Muscle of back (tissue), 13 donors: ENCODE data around the gene UBE2K. TPM values are rescaled to one million over a fixed set of nuclear protein-coding genes. Genes with fewer than 3 reads are reported as not detected.
"Not testable (repeated sequence)": the region's sequence is repeated elsewhere in the genome, so short reads cannot be mapped to it uniquely, and the experiment has no call there.

Source experiments
- DNase-seq, 3 donors: peaks; one replicate each; pipeline versions ENCODE4 v3.0.0 to v3.0.0-alpha.2; 2013
- long read RNA-seq, 9 donors: transcript quantifications; one replicate each; lab custom pipeline, GENCODE V29; 2026
- polyA plus RNA-seq, 10 donors: library from polyadenylated mRNA; unstranded; fragments of 120-200 nt; gene quantifications; one replicate each; pipeline ENCODE4 v1.2.1, GENCODE V29; 2013; ENCODE audit not compliant: insufficient read length in 10 of 10

UBE2K gene, protein sequence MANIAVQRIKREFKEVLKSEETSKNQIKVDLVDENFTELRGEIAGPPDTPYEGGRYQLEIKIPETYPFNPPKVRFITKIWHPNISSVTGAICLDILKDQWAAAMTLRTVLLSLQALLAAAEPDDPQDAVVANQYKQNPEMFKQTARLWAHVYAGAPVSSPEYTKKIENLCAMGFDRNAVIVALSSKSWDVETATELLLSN
- polyA plus RNA-seq, result 10 to 100 TPM; 43.8 to 58.9 (median 50.3) TPM
- long read RNA-seq, donor 1, full-length matches to known transcripts, result 12 of 33 reads
- long read RNA-seq, donor 1, partial matches to known transcripts, result 21 of 33 reads
- long read RNA-seq, donor 1, other reads (novel, unspliced or antisense), result 0 of 33 reads
- long read RNA-seq, donor 2, full-length matches to known transcripts, result 17 of 25 reads
- long read RNA-seq, donor 2, partial matches to known transcripts, result 8 of 25 reads
- long read RNA-seq, donor 2, other reads (novel, unspliced or antisense), result 0 of 25 reads
- long read RNA-seq, donor 3, result 0 reads
- long read RNA-seq, donor 4, full-length matches to known transcripts, result 8 of 18 reads
- long read RNA-seq, donor 4, partial matches to known transcripts, result 10 of 18 reads
- long read RNA-seq, donor 4, other reads (novel, unspliced or antisense), result 0 of 18 reads
- long read RNA-seq, donor 5, full-length matches to known transcripts, result 15 of 15 reads
- long read RNA-seq, donor 5, partial matches to known transcripts, result 0 of 15 reads
- long read RNA-seq, donor 5, other reads (novel, unspliced or antisense), result 0 of 15 reads
- long read RNA-seq, donor 6, full-length matches to known transcripts, result 24 of 40 reads
- long read RNA-seq, donor 6, partial matches to known transcripts, result 16 of 40 reads
- long read RNA-seq, donor 6, other reads (novel, unspliced or antisense), result 0 of 40 reads
- long read RNA-seq, donor 7, full-length matches to known transcripts, result 9 of 20 reads
- long read RNA-seq, donor 7, partial matches to known transcripts, result 11 of 20 reads
- long read RNA-seq, donor 7, other reads (novel, unspliced or antisense), result 0 of 20 reads
- long read RNA-seq, donor 8, full-length matches to known transcripts, result 14 of 23 reads
- long read RNA-seq, donor 8, partial matches to known transcripts, result 9 of 23 reads
- long read RNA-seq, donor 8, other reads (novel, unspliced or antisense), result 0 of 23 reads
- long read RNA-seq, donor 9, full-length matches to known transcripts, result 4 of 4 reads
- long read RNA-seq, donor 9, partial matches to known transcripts, result 0 of 4 reads
- long read RNA-seq, donor 9, other reads (novel, unspliced or antisense), result 0 of 4 reads

DNA sequence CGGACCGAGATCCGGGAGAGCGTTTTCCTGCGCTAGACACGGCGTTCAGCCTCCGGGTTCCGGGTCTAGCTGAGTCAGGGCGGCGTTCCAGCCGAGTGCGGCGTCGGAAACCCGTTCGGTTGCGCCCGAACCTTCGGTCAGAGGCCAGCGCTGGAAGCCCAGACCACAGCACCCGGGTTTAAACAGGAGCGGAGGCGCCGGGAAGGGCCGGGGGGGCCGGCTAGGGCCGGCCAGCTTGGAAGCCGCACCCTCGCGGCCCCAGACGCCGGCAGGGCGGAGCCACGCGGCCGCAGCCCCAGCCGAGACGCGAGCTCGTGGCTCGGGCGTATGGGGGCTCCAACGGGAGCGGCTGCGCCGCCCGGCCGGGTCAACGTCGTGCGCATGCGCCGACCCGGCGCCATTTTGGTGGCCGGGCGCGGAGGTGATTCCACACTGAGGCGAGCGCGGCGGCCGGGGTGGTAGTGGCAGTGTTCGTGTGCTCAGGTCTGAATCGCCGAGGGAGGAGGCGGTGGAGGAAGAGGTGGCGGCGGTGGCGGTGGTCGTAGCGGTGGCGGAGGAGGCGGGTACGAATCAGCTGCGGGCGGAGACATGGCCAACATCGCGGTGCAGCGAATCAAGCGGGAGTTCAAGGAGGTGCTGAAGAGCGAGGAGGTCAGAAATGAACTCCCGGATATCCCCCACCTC, at the start of gene UBE2K:
TSS of gene UBE2K (plus strand) at position 397 of the 684 bp plus-strand sequence. CDS start at position 589, 192 bp downstream.
- peak; percentile 89 to 96 (median 93) for DNase-seq

DNA sequence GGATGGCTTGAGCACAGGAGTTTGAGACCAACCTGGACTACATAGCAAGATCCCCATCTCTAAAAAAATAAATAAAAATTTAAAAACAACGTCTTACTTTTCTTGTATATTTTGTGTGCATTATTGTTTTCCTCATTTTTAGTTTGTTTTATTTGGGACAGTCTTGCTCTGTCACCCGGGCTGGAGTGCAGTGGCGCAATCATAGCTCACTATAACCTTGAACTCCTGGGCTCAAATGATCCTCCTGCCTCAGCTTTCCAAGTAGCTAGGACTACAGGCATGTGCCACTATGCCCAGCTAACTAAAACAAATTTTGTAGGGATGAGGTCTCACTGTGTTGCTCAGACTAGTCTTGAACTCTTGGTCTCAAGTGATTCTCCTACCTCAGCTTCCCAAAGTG, 49.7 kb upstream of the UBE2K start:
- no peak for DNase-seq

DNA sequence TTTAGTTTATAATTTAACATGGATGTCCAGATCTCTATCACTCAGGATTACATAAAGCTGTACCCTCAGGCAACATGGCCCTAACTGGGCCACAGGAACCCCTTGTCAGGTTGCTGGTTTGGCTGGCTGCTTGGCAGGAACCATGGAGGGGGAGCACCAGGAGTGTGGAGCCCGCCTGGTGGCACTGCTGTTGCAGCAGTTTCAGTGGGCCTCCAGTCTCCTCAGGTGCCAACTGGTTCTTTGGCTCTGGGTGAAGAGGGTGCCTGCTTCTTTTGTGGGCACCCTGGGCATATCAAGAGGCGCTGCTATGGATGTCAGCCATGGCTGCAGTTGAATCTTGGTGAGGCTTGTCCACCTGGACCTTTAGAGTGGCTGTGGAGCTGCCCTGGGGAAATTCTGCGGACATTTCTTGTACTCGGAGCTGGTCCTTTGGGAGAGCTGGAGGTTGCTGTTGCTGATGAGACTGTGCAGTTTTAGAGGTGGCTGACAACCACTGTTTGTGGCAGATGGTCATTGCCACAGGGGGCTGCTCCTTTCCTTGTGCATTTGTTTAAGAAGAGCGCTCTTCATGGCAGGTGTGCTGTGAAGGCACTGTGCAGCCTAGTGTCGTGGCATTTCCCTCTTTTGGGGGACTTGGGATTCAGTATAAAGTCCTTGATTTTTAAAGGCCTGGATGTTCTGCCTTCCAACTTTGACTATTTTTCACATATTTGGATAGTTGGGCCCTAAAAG, 48.9 kb upstream of the UBE2K start:
- DNase-seq, result no peak

DNA sequence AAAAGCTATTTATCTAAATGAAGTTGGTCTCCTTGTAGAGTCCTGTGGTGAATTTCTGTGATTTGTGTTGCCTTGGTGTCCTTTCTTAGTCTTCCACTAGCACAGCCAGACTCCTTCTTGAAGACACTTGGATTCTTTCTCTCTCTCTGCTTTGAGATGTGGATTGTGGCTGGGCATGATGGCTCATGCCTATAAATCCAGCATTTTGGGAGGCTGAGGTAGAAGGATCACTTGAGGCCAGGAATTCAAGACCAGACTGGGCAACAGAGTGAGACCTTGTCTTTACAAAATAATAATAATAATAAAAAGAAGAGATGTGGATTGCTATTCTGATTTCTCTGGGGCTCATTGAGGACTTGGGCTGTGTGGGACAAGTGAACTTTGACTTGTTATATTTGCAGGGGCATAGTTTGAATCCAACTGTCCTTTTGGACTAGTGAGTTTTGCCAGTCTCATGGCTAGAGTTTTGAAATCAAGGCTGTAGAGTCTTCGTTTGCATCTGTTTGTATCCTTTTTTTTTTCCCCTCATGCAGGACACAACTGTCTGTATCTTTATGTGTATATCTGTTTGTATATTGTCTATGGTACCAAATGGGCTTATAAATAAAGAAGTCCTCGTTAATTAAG, 48.2 kb upstream of the UBE2K start:
- DNase-seq, result no peak

DNA sequence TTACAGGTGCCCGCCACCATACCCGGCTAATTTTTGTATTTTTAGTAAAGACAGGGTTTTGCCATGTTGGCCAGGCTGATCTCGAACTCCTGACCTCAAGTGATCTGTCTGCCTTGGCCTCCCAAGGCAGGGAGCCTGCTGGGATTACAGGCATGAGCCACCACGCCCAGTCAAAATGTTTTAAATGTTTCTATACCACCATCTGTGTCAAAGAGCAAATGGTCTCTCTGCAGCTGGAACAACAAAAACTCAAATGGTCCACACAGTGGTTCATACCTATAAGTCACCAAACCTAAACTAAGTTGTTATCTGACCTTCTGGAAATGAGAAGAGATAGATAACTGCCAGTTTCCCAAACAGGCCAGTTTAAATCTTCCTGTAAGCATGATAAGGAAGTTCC, 46.4 kb upstream of the UBE2K start:
- DNase-seq, result not testable (repeated sequence)

DNA sequence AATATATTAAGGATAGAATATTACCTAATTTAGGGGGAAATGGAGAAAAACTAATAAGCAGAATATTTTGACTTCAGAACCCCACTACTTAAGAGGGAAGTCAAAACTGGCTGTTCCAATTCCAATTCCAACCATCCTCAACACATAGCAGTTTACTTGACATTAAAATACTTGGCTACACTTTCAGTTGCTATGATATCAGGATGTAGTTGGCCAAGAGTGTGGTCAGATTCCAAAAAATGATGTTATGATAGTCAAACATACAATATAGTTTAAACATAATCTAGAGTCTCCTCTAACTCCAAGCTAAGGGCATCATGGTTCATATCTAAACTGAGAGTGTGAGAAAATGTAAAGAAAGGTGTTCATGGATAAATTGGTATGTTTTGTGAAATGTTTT, 42.7 kb upstream of the UBE2K start:
- peak in 1 of 3 donors; percentile 40 for DNase-seq

DNA sequence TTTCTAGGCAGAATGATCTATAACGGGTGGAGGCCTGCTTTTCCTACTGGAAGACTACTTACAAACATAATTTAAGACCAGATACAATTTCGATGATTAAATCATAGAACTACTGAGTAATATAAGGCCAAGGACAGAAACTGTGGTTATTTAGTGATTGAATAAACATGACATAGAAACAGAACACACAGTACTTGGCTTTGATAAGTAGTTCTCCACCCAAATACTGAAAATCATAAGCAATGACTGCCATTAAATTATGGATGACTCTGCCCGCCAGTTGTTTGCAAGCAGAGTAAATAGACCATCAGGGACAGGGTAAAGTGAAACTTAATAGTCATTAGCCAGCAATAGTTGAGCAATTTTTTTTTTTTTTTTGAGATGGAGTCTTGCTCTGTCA, 42.1 kb upstream of the UBE2K start:
- DNase-seq, result peak in 2 of 3 donors; percentile 8 to 40

DNA sequence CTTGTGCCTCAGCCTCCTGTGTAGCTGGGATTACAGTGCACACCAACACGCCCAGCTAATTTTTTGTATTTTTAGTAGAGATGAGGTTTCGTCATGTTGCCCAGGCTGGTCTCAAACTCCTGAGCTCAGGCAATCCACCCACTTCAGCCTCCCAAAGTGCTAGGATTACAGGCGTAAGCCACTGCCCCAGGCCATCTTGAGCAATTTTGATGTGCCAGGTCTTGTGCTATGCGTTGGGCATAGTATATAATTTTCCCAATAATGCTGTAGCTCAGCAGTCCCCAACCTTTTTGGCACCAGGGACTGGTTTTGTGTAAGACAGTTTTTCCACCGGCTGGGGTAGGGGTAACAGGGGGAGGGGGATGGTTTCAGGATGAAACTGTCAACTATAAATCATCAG, 41.3 kb upstream of the UBE2K start:
- DNase-seq, result not testable (repeated sequence)

DNA sequence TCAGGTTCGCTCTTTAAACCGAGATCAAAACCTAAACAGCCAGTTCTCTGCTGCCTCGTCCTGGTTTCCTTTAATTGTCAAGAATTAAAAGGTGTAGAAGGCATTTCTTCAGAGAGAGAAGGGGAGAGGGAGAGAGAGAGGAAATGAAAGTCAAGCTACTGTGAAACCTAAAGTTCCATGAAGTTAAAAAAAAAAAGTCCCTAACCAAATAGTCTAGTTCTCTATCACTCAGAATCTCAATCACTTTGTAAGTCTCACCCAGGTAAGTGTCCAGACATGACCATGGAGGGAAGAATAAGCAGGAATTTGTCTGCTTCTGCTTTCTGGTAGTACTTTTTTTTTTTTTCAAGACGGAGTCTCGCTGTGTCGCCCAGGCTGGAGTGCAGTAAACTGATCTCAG, 40.5 kb upstream of the UBE2K start:
- DNase-seq, result no peak

DNA sequence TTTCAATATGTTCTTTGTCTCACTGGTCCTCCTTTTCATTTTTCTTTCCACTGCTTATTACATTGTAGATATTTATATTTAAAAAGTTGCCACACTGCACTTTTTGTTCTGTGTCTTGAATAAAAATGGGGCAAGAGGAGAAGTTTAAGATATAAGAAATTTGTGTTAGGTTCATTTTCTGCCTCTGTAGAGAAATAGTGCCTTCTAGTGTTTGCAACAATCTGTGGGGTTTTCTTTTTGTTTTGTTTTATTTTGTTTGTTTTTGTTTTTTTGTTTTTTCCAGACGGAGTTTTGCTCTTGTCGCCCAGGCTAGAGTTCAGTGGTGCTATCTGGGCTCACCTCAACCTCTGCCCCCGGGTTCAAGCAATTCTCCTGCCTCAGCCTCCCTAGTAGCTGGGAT, 39.2 kb upstream of the UBE2K start:
- DNase-seq, result no peak

DNA sequence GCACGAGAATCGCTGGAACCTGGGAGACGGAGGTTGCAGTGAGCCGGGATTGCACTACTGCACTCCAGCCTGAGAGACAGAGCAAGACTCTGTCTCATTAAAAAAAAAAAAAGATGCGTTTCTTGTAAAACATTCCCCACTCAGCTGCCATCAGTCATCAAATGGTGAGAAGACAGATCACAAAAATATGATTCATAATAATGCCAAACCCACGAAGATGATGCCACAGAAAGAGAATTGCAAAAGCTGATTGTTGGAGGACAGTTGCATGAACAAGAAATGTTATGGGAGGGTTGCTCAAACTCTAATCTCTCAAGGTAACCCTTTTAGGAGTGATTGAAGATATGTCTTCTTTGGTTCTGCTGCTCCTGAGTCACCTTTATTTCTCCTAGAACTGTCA, 37.9 kb upstream of the UBE2K start:
- no peak for DNase-seq

DNA sequence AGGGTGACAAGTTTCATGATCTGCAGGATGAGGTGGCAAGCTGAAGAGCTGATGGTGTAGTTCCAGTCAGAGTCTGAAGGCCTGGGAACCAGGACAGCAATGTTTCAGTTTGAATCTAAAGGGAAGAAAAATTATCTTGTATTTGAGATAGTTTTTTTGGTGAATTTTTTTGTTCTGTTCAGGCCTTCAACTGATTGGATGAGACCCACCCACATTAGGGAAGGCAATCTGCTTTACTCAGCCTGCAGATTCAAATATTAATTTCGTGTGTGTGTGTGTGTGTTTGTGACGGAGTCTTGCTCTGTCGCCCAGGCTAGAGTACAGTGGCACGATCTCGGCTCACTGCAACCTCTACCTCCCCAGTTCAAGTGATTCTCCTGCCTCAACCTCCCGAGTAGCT, 37.2 kb upstream of the UBE2K start:
- no peak for DNase-seq

DNA sequence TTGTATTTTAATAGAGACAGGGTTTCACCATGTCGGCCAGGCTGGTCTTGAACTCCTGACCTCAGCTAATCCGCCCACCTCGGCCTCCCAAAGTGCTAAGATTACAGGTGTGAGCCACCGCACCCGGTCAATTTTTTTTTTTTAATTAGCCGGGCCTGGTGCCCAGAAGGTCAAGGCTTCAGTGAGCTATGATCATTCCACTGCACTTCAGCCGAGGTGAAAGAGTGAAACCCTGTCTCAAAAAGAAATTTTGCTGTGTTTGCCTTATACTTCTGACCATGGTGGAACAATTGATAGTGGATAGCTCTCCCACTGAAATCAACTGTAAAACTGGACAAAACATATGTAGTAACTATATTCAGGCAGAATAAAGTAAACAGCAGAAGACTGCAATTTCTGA, 35.3 kb upstream of the UBE2K start:
- DNase-seq, result no peak

DNA sequence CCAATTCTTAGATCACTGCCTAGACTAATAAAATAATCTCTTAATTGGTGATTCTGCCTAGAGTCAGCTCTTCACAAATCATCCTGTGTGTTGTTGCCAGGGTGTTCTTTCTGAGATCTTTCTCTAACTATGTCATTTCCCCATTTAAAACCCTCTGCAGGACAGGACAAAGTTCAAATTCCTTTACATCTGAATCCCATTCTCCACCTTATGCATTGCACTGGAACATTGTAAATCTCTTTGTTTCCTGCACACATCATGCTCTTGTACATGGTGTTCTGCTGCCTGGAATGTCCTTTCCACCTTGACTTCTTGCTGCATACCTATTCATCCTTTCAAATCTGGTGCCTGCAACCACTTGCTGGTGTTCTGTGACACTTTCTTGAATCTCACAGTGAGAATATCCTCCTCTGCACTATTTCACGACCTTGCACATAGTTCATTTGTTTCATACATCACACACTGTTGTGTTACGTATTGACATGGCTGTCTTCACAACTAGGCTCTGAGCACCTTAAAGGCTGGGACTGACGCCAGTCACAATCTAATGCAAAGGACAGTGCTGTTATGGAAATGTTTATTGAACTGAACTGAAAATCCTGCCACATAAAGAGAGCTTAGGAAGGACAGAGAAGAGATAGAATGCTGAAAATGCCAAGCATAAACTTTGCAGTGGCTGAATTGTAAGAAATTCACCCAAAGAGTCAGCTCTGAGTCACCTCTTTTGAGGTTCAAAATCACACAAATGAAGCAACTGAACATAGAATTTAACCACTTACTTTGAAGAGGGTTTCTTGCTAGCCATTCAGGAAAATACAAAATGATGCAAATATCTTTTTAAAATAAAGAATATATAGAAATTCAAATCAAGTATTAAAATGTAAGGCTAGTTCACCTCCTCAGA, 32.9 kb upstream of the UBE2K start:
- DNase-seq, result no peak

DNA sequence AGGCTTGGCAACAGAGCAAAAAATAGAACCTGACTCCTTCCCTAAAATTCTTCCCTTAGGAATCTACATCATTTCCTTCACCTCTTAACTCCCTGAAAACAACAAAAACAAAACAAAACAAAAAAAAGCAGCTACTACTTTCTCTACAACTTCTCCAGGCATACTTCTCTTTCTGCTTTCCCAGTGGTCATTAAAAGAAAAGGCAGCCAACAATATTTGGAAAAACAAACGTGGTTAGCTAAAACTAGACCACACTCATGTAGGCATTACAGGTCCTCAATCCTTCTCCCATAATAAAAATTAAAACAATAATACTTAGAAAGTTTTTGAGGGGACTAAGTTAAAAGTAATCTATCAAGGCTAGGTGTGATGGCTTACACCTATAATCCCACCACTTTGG, 30.2 kb upstream of the UBE2K start:
- peak in 2 of 3 donors; percentile 3 to 15 for DNase-seq

DNA sequence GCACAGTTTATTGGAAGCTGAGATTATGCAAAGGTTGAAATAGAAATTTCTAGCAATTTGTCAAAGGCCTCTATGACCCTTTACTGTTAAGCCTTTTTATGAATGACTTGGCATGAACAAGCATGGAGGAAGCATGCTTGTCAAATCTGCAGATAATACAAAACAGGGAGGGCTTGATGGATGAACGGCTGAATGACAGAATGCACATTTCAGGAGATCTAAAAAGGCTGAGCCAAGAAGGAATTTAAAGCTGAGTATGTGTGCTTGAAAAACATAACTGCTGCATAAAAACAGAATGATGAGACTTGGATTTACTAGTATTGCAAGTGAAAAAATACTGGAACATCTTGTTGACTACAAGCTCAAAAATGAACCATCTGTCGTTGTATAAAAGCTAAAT, 29.0 kb upstream of the UBE2K start:
- DNase-seq, result peak in 1 of 3 donors; percentile 7

DNA sequence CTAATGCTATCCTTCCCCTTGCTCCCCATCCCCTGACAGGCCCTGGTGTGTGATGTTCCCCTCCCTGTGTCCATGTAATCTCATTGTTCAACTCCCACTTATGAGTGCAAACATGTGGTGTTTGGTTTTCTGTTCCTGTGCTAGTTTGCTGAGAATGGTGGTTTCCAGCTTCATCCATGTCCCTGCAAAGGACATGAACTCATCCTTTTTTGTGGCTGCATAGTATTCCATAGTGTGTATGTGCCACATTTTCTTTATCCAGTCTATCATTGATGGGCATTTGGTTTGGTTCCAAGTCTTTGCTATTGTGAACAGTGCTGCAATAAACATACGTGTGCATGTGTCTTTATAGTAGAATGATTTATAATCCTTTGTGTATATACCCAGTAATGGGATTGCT, 27.6 kb upstream of the UBE2K start:
- not testable (repeated sequence) for DNase-seq

DNA sequence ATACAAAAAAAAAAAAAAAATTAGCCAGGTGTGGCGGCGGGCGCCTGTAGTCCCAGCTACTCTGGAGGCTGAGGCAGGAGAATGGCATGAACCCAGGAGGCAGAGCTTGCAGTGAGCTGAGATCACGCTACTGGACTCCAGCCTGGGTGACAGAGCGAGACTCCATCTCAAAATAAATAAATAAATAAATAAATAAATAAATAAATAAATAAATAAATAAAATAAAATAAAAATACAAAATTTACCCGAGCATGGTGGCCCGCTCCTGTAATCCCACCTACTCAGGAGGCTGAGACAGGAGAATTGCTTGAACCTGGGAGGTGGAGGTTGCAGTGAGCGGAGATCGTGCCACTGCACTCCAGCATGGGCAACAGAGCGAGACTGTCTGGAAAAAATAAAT, 22.3 kb upstream of the UBE2K start:
- DNase-seq, result not testable (repeated sequence)

DNA sequence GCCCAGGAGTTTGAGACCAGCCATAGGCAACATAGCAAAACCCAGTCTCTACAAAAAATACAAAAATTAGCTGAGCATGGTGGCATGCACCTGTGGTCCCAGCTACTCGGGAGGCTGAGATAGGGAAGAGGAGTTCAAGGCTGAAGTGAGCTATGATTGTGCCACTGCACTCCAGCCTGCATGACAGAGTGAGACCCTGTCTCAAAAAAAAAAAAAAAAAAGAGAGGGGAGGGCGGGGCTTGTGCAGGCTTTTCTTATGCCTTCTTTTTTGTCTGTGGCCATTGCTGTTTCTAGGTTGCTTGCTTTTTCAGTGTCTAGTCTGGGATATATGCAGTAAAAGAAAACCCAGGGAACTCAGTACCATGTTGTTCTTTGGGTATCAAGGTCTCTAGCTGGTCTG, 16.9 kb upstream of the UBE2K start:
- DNase-seq, result not testable (repeated sequence)
